ENCODE measurements around the gene C4orf46. TPM values are rescaled to one million over a fixed set of nuclear protein-coding genes. Genes with fewer than 3 reads are reported as not detected.
"Not testable (repeated sequence)": the region's sequence is repeated elsewhere in the genome, so short reads cannot be mapped to it uniquely, and the experiment has no call there.

Gene C4orf46
- total RNA-seq, 4 donors from 2014 or later = 12.6 to 15.4 (median 13.2) TPM

DNA sequence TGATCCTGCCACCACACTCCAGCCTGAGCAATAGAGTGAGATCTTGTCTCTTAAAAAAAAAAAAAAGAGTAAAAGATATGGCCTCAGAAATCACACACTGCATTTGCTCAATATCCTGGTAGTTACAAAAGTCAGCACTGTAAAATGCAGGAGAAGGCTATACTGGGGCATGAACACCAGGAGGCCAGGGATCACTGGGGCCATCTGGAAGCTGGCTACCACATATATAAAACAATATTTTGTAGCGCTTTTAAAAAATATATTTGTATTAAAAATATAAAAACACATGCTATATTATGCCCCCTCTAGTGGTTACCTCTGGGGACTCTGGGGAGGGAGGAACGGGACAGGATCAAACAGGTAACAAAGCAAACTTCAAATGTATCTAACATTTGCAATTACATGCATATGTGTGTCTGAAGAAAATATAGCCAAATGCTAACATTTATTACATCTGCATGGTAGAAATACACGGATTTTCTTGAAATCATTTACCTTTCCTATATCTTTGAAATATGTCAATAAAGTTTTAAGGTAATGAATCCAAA lies 4.0 kb downstream of the C4orf46 start:
- H3K4me1 ChIP-seq = peaks cover 6% of the 10 kb centered on the region in 2 donors
- 84 to 87% methylated on average over 3 of the region's 3 CpGs for WGBS, 2 donors
- intact Hi-C loops (cut with DNase I) = no loop called here
- no peak overlapping the region for H3K27ac ChIP-seq
- no peak for TF ChIP-seq POLR2A (IDR thresholded peaks at IDR 0.05)
- TF ChIP-seq, protein P1, sequence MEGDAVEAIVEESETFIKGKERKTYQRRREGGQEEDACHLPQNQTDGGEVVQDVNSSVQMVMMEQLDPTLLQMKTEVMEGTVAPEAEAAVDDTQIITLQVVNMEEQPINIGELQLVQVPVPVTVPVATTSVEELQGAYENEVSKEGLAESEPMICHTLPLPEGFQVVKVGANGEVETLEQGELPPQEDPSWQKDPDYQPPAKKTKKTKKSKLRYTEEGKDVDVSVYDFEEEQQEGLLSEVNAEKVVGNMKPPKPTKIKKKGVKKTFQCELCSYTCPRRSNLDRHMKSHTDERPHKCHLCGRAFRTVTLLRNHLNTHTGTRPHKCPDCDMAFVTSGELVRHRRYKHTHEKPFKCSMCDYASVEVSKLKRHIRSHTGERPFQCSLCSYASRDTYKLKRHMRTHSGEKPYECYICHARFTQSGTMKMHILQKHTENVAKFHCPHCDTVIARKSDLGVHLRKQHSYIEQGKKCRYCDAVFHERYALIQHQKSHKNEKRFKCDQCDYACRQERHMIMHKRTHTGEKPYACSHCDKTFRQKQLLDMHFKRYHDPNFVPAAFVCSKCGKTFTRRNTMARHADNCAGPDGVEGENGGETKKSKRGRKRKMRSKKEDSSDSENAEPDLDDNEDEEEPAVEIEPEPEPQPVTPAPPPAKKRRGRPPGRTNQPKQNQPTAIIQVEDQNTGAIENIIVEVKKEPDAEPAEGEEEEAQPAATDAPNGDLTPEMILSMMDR (IDR thresholded peaks at IDR 0.05) = peak in 4 of 6 experiments; percentile 19 to 36 (median 26)
- H3K36me3 ChIP-seq = no peaks in the 10 kb centered on the region
- no peak overlapping the region for H3K4me3 ChIP-seq (replicated peaks in 1 of 3)
- H3K27me3 ChIP-seq = no peaks in the 10 kb centered on the region
- no peak for DNase-seq
- H3K9me3 ChIP-seq = no peaks in the 10 kb centered on the region

DNA sequence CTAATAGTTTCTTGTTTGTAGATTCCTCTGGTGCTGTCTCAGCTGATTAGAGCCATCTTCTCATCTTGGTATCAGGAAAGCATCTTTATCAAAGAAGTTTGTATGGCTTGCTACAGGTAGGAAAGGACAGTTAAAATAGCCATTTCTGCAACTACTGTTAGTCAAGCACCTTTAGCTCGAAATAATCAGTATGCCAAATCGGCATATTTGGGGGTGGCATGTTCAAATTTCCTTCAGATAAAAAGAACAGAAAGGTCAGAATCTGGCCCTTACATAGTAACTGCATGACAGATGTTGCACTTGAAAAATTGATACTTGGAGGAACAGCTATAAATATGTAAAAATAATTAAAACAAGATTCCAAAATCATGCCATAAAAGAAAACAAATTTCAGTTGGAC lies 4.8 kb downstream of the C4orf46 start:
- Histone ChIP-seq H3K9me3 (no peaks in the 10 kb centered on the region), H3K36me3 (no peaks in the 10 kb centered on the region), H3K4me3 (replicated peaks in 1 of 3) (no peak overlapping the region), H3K27ac (no peak overlapping the region), H3K4me1 (peaks cover 5 to 6% of the 10 kb centered on the region in 2 donors), H3K27me3 (no peaks in the 10 kb centered on the region)
- no peak for DNase-seq
- TF ChIP-seq POLR2A (IDR thresholded peaks at IDR 0.05) = no peak
- TF ChIP-seq, protein P1 (IDR thresholded peaks at IDR 0.05) = no peak
- WGBS, 2 donors = 95 to 97% methylated on average over 2 of the region's 2 CpGs
- intact Hi-C loops (cut with DNase I) = no loop called here

DNA sequence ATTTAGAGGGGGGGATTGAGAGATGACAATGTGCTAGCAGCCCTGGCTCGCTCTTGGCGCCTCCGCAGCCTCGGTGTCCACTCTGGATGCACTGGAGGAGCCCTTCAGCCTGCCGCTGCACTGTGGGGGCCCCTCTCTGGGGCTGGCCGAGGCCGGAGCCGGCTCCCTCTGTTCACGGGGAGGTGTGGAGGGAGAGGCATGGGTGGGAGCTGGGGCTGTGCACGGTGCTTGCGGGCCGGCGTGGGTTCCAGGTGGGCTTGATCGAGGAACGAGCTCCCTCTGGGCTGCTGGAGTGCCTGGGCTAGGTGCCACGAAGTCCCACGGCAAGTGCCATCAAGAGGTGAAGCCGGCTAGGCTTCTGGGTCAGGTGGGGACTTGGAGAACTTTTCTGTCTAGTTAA lies 6.9 kb downstream of the C4orf46 start:
- no peaks in the 10 kb centered on the region for H3K36me3 ChIP-seq
- DNase-seq = no peak
- no peak for TF ChIP-seq POLR2A (IDR thresholded peaks at IDR 0.05)
- TF ChIP-seq, protein P1 (IDR thresholded peaks at IDR 0.05) = no peak
- H3K27me3 ChIP-seq = no peaks in the 10 kb centered on the region
- H3K4me1 ChIP-seq = no peaks in the 10 kb centered on the region
- no peak overlapping the region for H3K27ac ChIP-seq
- intact Hi-C loops (cut with DNase I) = no loop called here
- H3K9me3 ChIP-seq = no peaks in the 10 kb centered on the region
- H3K4me3 ChIP-seq (replicated peaks in 1 of 3) = no peak overlapping the region
- WGBS, 2 donors = 97 to 99% methylated on average over 9 to 16 of the region's 18 CpGs

DNA sequence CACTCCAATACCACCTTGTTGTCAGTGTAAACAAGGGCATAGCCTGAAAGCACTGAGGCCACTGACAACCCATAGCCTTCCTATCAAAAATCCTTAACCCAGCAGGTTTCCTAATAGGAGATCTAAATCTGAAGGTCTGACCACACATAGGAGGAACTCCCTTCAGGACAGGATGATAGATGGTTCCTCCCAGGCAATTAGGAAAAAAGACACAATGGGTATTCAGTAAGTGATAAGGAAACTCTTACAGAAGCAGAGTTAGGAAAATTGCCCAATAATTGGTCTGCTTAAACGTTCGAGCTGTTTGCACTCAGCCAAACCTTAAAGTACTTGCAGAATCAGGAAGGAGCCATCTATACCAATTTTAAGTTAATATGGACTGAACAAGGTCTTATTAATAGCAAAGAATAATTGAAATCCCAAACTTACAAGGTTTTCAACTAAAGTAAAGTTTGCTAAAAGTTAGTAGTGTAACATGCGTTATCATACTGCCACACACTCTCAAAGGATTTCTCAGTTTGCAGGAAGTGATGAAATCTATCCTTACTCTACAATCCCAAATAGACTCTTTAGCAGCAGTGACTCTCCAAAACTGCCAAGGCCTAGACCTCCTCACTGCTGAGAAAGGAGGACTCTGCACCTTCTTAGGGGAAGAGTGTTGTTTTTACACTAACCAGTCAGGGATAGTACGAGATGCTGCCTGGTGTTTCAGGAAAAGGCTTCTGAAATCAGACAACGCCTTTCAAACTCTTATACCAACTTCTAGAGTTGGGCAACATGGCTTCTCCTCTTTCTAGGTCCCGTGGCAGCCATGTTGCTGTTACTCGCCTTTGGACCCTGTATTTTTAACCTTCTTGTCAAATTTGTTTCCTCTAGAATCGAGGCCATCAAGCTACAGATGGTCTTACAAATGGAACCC lies 7.7 kb downstream of the C4orf46 start:
- H3K27me3 ChIP-seq; H3K36me3 ChIP-seq; H3K4me3 ChIP-seq (replicated peaks in 1 of 3); intact Hi-C loops (cut with DNase I); H3K9me3 ChIP-seq; DNase-seq; H3K4me1 ChIP-seq; H3K27ac ChIP-seq: not testable (repeated sequence)
- 83% methylated on average over 8 of the region's 8 CpGs for WGBS, 2 donors

DNA sequence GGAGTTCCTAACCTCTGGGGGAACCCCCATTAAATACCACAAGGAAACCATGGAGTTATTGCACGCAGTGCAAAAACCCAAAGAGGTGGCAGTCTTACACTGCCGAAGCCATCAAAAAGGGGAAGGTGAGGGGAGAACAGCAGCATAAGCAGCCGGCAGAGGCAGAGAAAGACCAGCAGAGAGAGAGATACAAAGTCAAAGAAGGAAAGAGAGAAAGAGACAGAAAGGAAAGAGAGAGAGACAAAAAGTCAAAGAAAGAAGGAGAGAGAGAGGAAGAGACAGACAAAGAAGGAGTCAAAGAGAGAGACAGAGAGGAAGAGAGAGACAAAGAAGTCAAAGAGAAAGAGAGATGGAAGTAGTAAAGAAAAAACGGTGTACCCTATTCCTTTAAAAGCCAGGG lies 8.4 kb downstream of the C4orf46 start:
- H3K9me3 ChIP-seq; H3K36me3 ChIP-seq; H3K27me3 ChIP-seq; H3K4me3 ChIP-seq (replicated peaks in 1 of 3); intact Hi-C loops (cut with DNase I); H3K4me1 ChIP-seq; H3K27ac ChIP-seq; DNase-seq: not testable (repeated sequence)
- WGBS, 2 donors = 67 to 72% methylated on average over 4 of the region's 4 CpGs

DNA sequence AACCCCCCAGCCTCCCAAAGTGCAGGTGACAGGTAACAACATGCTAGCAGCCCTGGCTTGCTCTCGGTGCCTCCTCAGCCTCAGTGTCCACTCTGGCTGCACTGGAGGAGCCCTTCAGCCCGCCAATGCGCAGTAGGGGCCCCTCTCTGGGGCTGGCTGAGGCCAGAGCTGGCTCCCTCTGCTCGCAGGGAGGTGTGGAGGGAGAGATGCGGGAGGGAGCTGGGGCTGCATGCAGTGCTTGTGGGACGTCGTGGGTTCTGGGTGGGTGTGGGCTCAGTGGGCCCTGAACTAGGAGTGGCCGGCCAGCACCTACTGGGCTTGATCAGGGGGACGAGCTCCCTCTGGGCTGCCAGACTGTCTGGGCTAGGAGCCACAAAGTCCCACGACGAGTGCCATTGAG lies 14.4 kb downstream of the C4orf46 start:
- Histone ChIP-seq H3K9me3 (no peaks in the 10 kb centered on the region), H3K27me3 (no peaks in the 10 kb centered on the region), H3K27ac (no peak overlapping the region), H3K36me3 (no peaks in the 10 kb centered on the region), H3K4me3 (replicated peaks in 1 of 3) (no peak overlapping the region), H3K4me1 (no peaks in the 10 kb centered on the region)
- intact Hi-C loops (cut with DNase I) = no loop called here
- 84 to 96% methylated on average over 5 to 7 of the region's 11 CpGs for WGBS, 2 donors
- no peak for DNase-seq
- TF ChIP-seq, protein P1 (IDR thresholded peaks at IDR 0.05) = no peak
- TF ChIP-seq POLR2A (IDR thresholded peaks at IDR 0.05) = no peak

Measured in thyroid gland (tissue), 4 donors.